SK-N-SH (cell line): ENCODE measurements around the gene CETN1. TPM values are rescaled to one million over a fixed set of nuclear protein-coding genes. Genes with fewer than 3 reads are reported as not detected.

Source experiments
- CTCF ChIA-PET: fragments of 300-600, 350-600 bp; formaldehyde crosslinking; extraction: SDS; loops from one replicate; lab custom pipeline; 2021; lab: Yijun Ruan, JAX
- POLR2A ChIA-PET: fragments of 350-600 bp; sonication (Branson Sonifier 250); formaldehyde crosslinking; extraction: SDS; loops from one replicate; lab custom pipeline; 2020; ENCODE audit warnings: antibody characterized with exemption, inconsistent platforms; lab: Yijun Ruan, JAX
- DNase-seq: peaks from one replicate; pipeline ENCODE4 v3.0.0; 2012
- H2AFZ ChIP-seq: fragments of 200-600 bp; sonication (generic); 2 replicates; pipeline ENCODE4 v1.8.1; 2016; ENCODE audit warnings: antibody characterized with exemption, mild to moderate bottlenecking, low read depth
- H3F3A ChIP-seq: fragments of 200-600 bp; sonication (generic); replicated peaks from 2 replicates; pipeline ENCODE3; 2016; ENCODE audit warnings: antibody characterized with exemption, mild to moderate bottlenecking; ENCODE audit not compliant: insufficient read depth
- H3K27ac ChIP-seq, 2 experiments: fragments of 200-500 bp in 1 of 2; fragments of 200-600 bp in 1 of 2; sonication (Bioruptor generic) in 1 of 2; sonication (generic), shearing (Covaris generic) in 1 of 2; 2 replicates each; pipeline versions ENCODE4 v1.5.1 to v1.6.1; 2014 to 2016; ENCODE audit warnings: low read depth in 2 of 2, inconsistent platforms in 1 of 2, low read length in 1 of 2, mild to moderate bottlenecking in 1 of 2, mixed read lengths in 1 of 2
- H3K27me3 ChIP-seq: fragments of 200-600 bp; sonication (generic), shearing (Covaris generic); 2 replicates; pipeline ENCODE4 v1.6.1; 2016; ENCODE audit warnings: mixed run types; ENCODE audit not compliant: insufficient read depth
- H3K36me3 ChIP-seq, 2 experiments: fragments of 200-500 bp in 1 of 2; fragments of 200-600 bp in 1 of 2; sonication (Bioruptor generic) in 1 of 2; sonication (generic) in 1 of 2; replicated peaks in 1 of 2; 2 replicates each; pipeline versions ENCODE3 to v1.5.1; 2014 to 2016; ENCODE audit warnings: low read length in 1 of 2, mild to moderate bottlenecking in 1 of 2; ENCODE audit not compliant: insufficient read depth in 2 of 2, control insufficient read depth in 1 of 2
- H3K4me1 ChIP-seq, 2 experiments: fragments of 200-500 bp in 1 of 2; fragments of 200-600 bp in 1 of 2; sonication (Bioruptor generic) in 1 of 2; sonication (generic), shearing (Covaris generic) in 1 of 2; 2 replicates each; pipeline versions ENCODE4 v1.5.1 to v1.6.1; 2014 to 2016; ENCODE audit warnings: low read depth in 1 of 2, low read length in 1 of 2, mixed run types in 1 of 2; ENCODE audit not compliant: insufficient read depth in 2 of 2, control insufficient read depth in 1 of 2
- H3K4me2 ChIP-seq: fragments of 200-600 bp; sonication (generic), shearing (Covaris generic); 2 replicates; pipeline ENCODE4 v1.6.1; 2017; ENCODE audit warnings: mixed run types
- H3K4me3 ChIP-seq, 2 experiments: fragments of 200-500 bp in 1 of 2; fragments of 200-600 bp in 1 of 2; sonication (Bioruptor generic) in 1 of 2; sonication (generic), shearing (Covaris generic) in 1 of 2; 2 replicates each; pipeline versions ENCODE4 v1.5.1 to v1.8.1; 2014 to 2016; ENCODE audit warnings: low read depth in 2 of 2, inconsistent platforms in 1 of 2, low read length in 1 of 2, mild to moderate bottlenecking in 1 of 2, mixed read lengths in 1 of 2, moderate library complexity in 1 of 2
- H3K79me2 ChIP-seq: fragments of 200-600 bp; sonication (generic); 2 replicates; pipeline ENCODE4 v1.8.1; 2017; ENCODE audit warnings: mild to moderate bottlenecking; ENCODE audit not compliant: insufficient read depth
- H3K9ac ChIP-seq: fragments of 200-600 bp; sonication (generic); 2 replicates; pipeline ENCODE4 v1.6.1; 2017; ENCODE audit warnings: mixed run types
- H3K9me2 ChIP-seq: fragments of 200-600 bp; sonication (generic); 2 replicates; pipeline ENCODE4 v1.6.1; 2017; ENCODE audit warnings: mixed run types
- H3K9me3 ChIP-seq: fragments of 200-600 bp; sonication (generic); 2 replicates; pipeline ENCODE4 v1.6.1; 2017; ENCODE audit warnings: mixed run types, mild to moderate bottlenecking, moderate library complexity
- H4K20me1 ChIP-seq: fragments of 200-600 bp; sonication (generic); 2 replicates; pipeline ENCODE4 v1.6.1; 2017; ENCODE audit warnings: mild to moderate bottlenecking, mixed run types; ENCODE audit not compliant: insufficient read depth
- ELF1 ChIP-seq: IDR thresholded peaks from 2 replicates; pipeline ENCODE4 v1.4.0; 2012
- EZH2phosphoT487 ChIP-seq: fragments of 200-600 bp; sonication (generic); IDR thresholded peaks from 2 replicates; pipeline ENCODE4 v1.6.1; 2017; ENCODE audit warnings: low read depth, mixed run types, mild to moderate bottlenecking, antibody characterized with exemption, moderate library complexity, borderline replicate concordance
- FOSL2 ChIP-seq: IDR thresholded peaks from 2 replicates; pipeline ENCODE4 v1.4.0; 2012; ENCODE audit warnings: low read depth, mild to moderate bottlenecking, moderate library complexity, borderline replicate concordance
- FOXJ3 ChIP-seq: sonication (generic); formaldehyde crosslinking; IDR thresholded peaks from 2 replicates; pipeline ENCODE4 v1.5.1; 2020; ENCODE audit warnings: mild to moderate bottlenecking, missing genetic modification reagents
- GABPA ChIP-seq: IDR thresholded peaks from 2 replicates; pipeline ENCODE4 v1.4.0; 2012; ENCODE audit warnings: low read depth, mild to moderate bottlenecking
- GATA2 ChIP-seq: sonication (generic); formaldehyde crosslinking; IDR thresholded peaks from 2 replicates; pipeline ENCODE4 v1.5.0; 2020; ENCODE audit warnings: mild to moderate bottlenecking, missing genetic modification reagents
- IRF3 ChIP-seq: fragments of 150-350 bp; IDR thresholded peaks from 2 replicates; pipeline ENCODE4 v1.6.1; 2016; ENCODE audit warnings: mild to moderate bottlenecking, low read depth, low read length
- MAX ChIP-seq: IDR thresholded peaks from 2 replicates; pipeline ENCODE4 v1.4.0; 2012; ENCODE audit warnings: low read depth
- MEF2A ChIP-seq: IDR thresholded peaks from 2 replicates; pipeline ENCODE4 v1.4.0; 2012; ENCODE audit warnings: low read depth, borderline replicate concordance
- MXI1 ChIP-seq: IDR thresholded peaks from 2 replicates; pipeline ENCODE4 v1.6.1; 2012; ENCODE audit warnings: mild to moderate bottlenecking, low read depth, low read length, improper control_type of control experiment
- RCOR1 ChIP-seq: fragments of 150-350 bp; IDR thresholded peaks from 2 replicates; pipeline ENCODE4 v1.6.1; 2017; ENCODE audit warnings: antibody characterized with exemption, low read length
- REST ChIP-seq: IDR thresholded peaks from 2 replicates; pipeline ENCODE4 v1.6.1; 2012; ENCODE audit warnings: mild to moderate bottlenecking, low read depth, low read length, moderate library complexity
- RFX5 ChIP-seq: IDR thresholded peaks from 2 replicates; pipeline ENCODE4 v1.6.1; 2012; ENCODE audit warnings: mild to moderate bottlenecking, improper control_type of control experiment, low read length
- SIN3A ChIP-seq: IDR thresholded peaks from 2 replicates; pipeline ENCODE4 v1.6.1; 2012; ENCODE audit warnings: low read depth, mild to moderate bottlenecking, low read length, moderate library complexity, borderline replicate concordance
- SMC3 ChIP-seq: IDR thresholded peaks from 2 replicates; pipeline ENCODE4 v1.6.1; 2012; ENCODE audit warnings: low read depth, low read length, improper control_type of control experiment
- TCF12 ChIP-seq: IDR thresholded peaks from 2 replicates; pipeline ENCODE4 v1.4.0; 2012
- USF2 ChIP-seq: fragments of 150-350 bp; IDR thresholded peaks from 2 replicates; pipeline ENCODE4 v1.6.1; 2017; ENCODE audit warnings: antibody characterized with exemption, low read length, low read depth, borderline replicate concordance
- YY1 ChIP-seq: IDR thresholded peaks from 2 replicates; pipeline ENCODE4 v1.4.0; 2012; ENCODE audit warnings: low read depth, mild to moderate bottlenecking
- ZBTB33 ChIP-seq: IDR thresholded peaks from 2 replicates; pipeline ENCODE4 v1.4.0; 2012; ENCODE audit warnings: low read depth, borderline replicate concordance
- WGBS: methylation state at CpG from one replicate; pipeline ENCODE4 v1.1.6; 2017; ENCODE audit warnings: low lambda C conversion rate; 5-methylcytosine and 5-hydroxymethylcytosine counted together
- polyA plus RNA-seq, 3 experiments: library from polyadenylated mRNA; depleted of rRNA; stranded (reverse); fragments of >200 nt; gene quantifications; 2 replicates each; pipeline ENCODE4 v1.2.3, GENCODE V29; 2012

Gene CETN1
- polyA plus RNA-seq, 1 of the 3 experiments (the other 2 are of a cell fraction), result not detected

GRCh38 chr18:598124-598589 is 18.0 kb downstream of the CETN1 start:
- no peak overlapping the region for H3K4me3 ChIP-seq
- TF ChIP-seq MXI1 (no peak), YY1 (no peak)
- POLR2A ChIA-PET, result no interaction called here
- no peak overlapping the region for H3K4me2 ChIP-seq
- no peak overlapping the region for H3K27ac ChIP-seq
- WGBS, result 47% methylated on average over 6 of the region's 6 CpGs
- DNase-seq, result no peak
- no peaks in the 10 kb centered on the region for H4K20me1 ChIP-seq
- H3K36me3 ChIP-seq, result no peaks in the 10 kb centered on the region
- no peaks in the 10 kb centered on the region for H3K79me2 ChIP-seq
- no peaks in the 10 kb centered on the region for H3K9me2 ChIP-seq
- no peak overlapping the region for H3K9ac ChIP-seq
- H2AFZ ChIP-seq, result no peak overlapping the region
- H3K9me3 ChIP-seq, result no peaks in the 10 kb centered on the region
- CTCF ChIA-PET, result no interaction called here
- peaks cover 0 to 6% of the 10 kb centered on the region in 2 experiments; a peak in 3 of 4 replicates for H3K4me1 ChIP-seq
- peaks cover 4% of the 10 kb centered on the region for H3F3A ChIP-seq
- peaks cover 26% of the 10 kb centered on the region for H3K27me3 ChIP-seq

GRCh38 chr18:600107-600506 is 19.9 kb downstream of the CETN1 start:
- peaks cover 16% of the 10 kb centered on the region for H3K27me3 ChIP-seq
- ChIA-PET POLR2A (no interaction called here), CTCF (interaction anchor here (0.8 kb wide), 2 partner anchors 10 to 29 kb away, joined by 3 read pairs; no protein-coding TSS in a partner anchor)

More at GRCh38 chr18:600107-600506, 19.9 kb downstream of the CETN1 start:
- Histone ChIP-seq H3K4me3 (no peak overlapping the region), H3K79me2 (no peaks in the 10 kb centered on the region), H3K4me1 (peaks cover 0 to 6% of the 10 kb centered on the region in 2 experiments; a peak in 3 of 4 replicates)
- TF ChIP-seq EZH2phosphoT487 (no peak), TCF12 (no peak), USF2 (no peak), SMC3 (no peak), MEF2A (no peak), IRF3 (no peak), MAX (no peak), ZBTB33 (no peak), REST (no peak), RFX5 (no peak), SIN3A (no peak), FOXJ3 (CRISPR knock-in tag) (no peak), FOSL2 (no peak), RCOR1 (no peak), ELF1 (no peak), GABPA (no peak), GATA2 (CRISPR knock-in tag) (no peak)
- TF ChIP-seq, all 33 proteins: peak for 0
- Histone ChIP-seq H2AFZ (0 out of 2 replicates have a peak overlapping the region, but pooled peaks have one; percentile 2), H3K27ac (no peak overlapping the region), H3F3A (peaks cover 4% of the 10 kb centered on the region), H3K9me2 (no peaks in the 10 kb centered on the region), H3K36me3 (no peaks in the 10 kb centered on the region), H4K20me1 (no peaks in the 10 kb centered on the region), H3K9ac (no peak overlapping the region), H3K9me3 (no peaks in the 10 kb centered on the region), H3K4me2 (no peak overlapping the region)
- no peak for DNase-seq
- WGBS, result 34% methylated on average over 3 of the region's 3 CpGs
